IMR-90 (cell line): ENCODE measurements around the gene SOX6. TPM values are rescaled to one million over a fixed set of nuclear protein-coding genes. Genes with fewer than 3 reads are reported as not detected.
A peak's percentile ranks its signal among the peaks of the same experiment; 100 is the strongest.

ENCODE experiments used
- ATAC-seq: fragments of 200-7000 bp; cut with Tn5 transposase; 2 replicates; pipeline ENCODE4 v1.9.1; 2020; ENCODE audit warnings: low read depth, mild to moderate bottlenecking, moderate library complexity
- BruUV-seq: library from RNA; stranded (reverse); fragments of 400-500 nt; replicated peaks from 2 replicates; lab custom pipeline; 2021; lab: Mats Ljungman, UMichigan
- CTCF ChIA-PET: fragments of 300-600 bp; formaldehyde crosslinking; extraction: SDS; loops from one replicate; lab custom pipeline; 2021; ENCODE audit warnings: antibody characterized with exemption; lab: Yijun Ruan, JAX
- POLR2A ChIA-PET: fragments of 300-600 bp; sonication (Branson Sonifier 250); formaldehyde crosslinking; loops from one replicate; lab custom pipeline; 2022; ENCODE audit warnings: antibody characterized with exemption; ENCODE audit not compliant: unreplicated experiment; lab: Charles Lee
- DNase-seq: peaks from one replicate; pipeline ENCODE4 v3.0.0; 2013
- H2AFZ ChIP-seq: replicated peaks from 2 replicates; pipeline ENCODE3; 2013; ENCODE audit warnings: low read length, mild to moderate bottlenecking; ENCODE audit not compliant: poor library complexity
- H2AK5ac ChIP-seq: 2 replicates; pipeline ENCODE4 v1.6.1; 2013; ENCODE audit warnings: low read depth, low read length, inconsistent platforms
- H2AK9ac ChIP-seq: replicated peaks from 2 replicates; pipeline ENCODE3; 2013; ENCODE audit warnings: mild to moderate bottlenecking, low read depth, low read length, moderate library complexity; ENCODE audit not compliant: poor library complexity
- H2BK120ac ChIP-seq: 2 replicates; pipeline ENCODE4 v1.6.1; 2013; ENCODE audit warnings: low read depth, low read length, inconsistent platforms
- H2BK15ac ChIP-seq: 3 replicates; pipeline ENCODE4 v1.6.1; 2013; ENCODE audit warnings: low read depth, low read length, inconsistent platforms
- H2BK20ac ChIP-seq: 2 replicates; pipeline ENCODE4 v1.6.1; 2013; ENCODE audit warnings: low read depth, mild to moderate bottlenecking, inconsistent platforms, low read length, moderate library complexity
- H2BK5ac ChIP-seq: 2 replicates; pipeline ENCODE4 v1.6.1; 2013; ENCODE audit warnings: mild to moderate bottlenecking, low read depth, low read length, inconsistent platforms; ENCODE audit not compliant: poor library complexity, severe bottlenecking
- H3K14ac ChIP-seq: replicated peaks from 2 replicates; pipeline ENCODE4 v1.6.1; 2013; ENCODE audit warnings: low read depth, low read length, inconsistent platforms
- H3K18ac ChIP-seq: 2 replicates; pipeline ENCODE4 v1.6.1; 2013; ENCODE audit warnings: low read depth, low read length, control low read depth
- H3K23ac ChIP-seq: 2 replicates; pipeline ENCODE4 v1.6.1; 2013; ENCODE audit warnings: low read depth, low read length, inconsistent platforms
- H3K27ac ChIP-seq: 2 replicates; pipeline ENCODE4 v1.5.1; 2013; ENCODE audit warnings: mild to moderate bottlenecking, control low read depth, low read length; ENCODE audit not compliant: insufficient read depth
- H3K27me3 ChIP-seq: 2 replicates; pipeline ENCODE4 v1.6.1; 2013; ENCODE audit warnings: low read length; ENCODE audit not compliant: control insufficient read depth, insufficient read depth
- H3K36me3 ChIP-seq: 2 replicates; pipeline ENCODE4 v1.6.1; 2013; ENCODE audit warnings: low read length, mixed read lengths; ENCODE audit not compliant: control insufficient read depth, insufficient read depth
- H3K4ac ChIP-seq: 2 replicates; pipeline ENCODE4 v1.6.1; 2013; ENCODE audit warnings: low read depth, low read length, inconsistent platforms
- H3K4me1 ChIP-seq: 2 replicates; pipeline ENCODE4 v1.6.1; 2013; ENCODE audit warnings: low read length, mixed read lengths; ENCODE audit not compliant: control insufficient read depth, insufficient read depth
- H3K4me2 ChIP-seq: 2 replicates; pipeline ENCODE4 v1.6.1; 2013; ENCODE audit warnings: low read depth, mild to moderate bottlenecking, control low read depth, low read length, moderate library complexity
- H3K4me3 ChIP-seq: 2 replicates; pipeline ENCODE4 v1.5.1; 2013; ENCODE audit warnings: low read depth, mild to moderate bottlenecking, control low read depth, low read length, moderate library complexity; ENCODE audit not compliant: insufficient read depth
- H3K56ac ChIP-seq: 2 replicates; pipeline ENCODE4 v1.6.1; 2013; ENCODE audit warnings: low read length, inconsistent platforms; ENCODE audit not compliant: insufficient read depth; ENCODE audit errors: extremely low read depth
- H3K79me1 ChIP-seq, 2 experiments: 2 replicates each; pipeline ENCODE4 v1.6.1; 2013; ENCODE audit warnings: low read length in 2 of 2, inconsistent platforms in 1 of 2, low read depth in 1 of 2
- H3K9ac ChIP-seq: 2 replicates; pipeline ENCODE4 v1.6.1; 2013; ENCODE audit warnings: low read depth, low read length, control low read depth
- H3K9me1 ChIP-seq: 2 replicates; pipeline ENCODE4 v1.6.1; 2013; ENCODE audit warnings: low read length, inconsistent platforms; ENCODE audit not compliant: insufficient read depth
- H3K9me3 ChIP-seq: 2 replicates; pipeline ENCODE4 v1.6.1; 2013; ENCODE audit warnings: low read length; ENCODE audit not compliant: control insufficient read depth, insufficient read depth
- H4K20me1 ChIP-seq: 2 replicates; pipeline ENCODE4 v1.6.1; 2013; ENCODE audit warnings: low read length, inconsistent platforms; ENCODE audit not compliant: insufficient read depth
- H4K5ac ChIP-seq: 2 replicates; pipeline ENCODE4 v1.6.1; 2013; ENCODE audit warnings: mild to moderate bottlenecking, low read depth, low read length, control low read depth
- H4K8ac ChIP-seq, 2 experiments: 2 replicates each; pipeline ENCODE4 v1.6.1; 2013; ENCODE audit warnings: low read depth in 2 of 2, low read length in 2 of 2, control low read depth in 1 of 2, inconsistent platforms in 1 of 2
- H4K91ac ChIP-seq: 2 replicates; pipeline ENCODE4 v1.6.1; 2013; ENCODE audit warnings: low read depth, low read length, inconsistent platforms; ENCODE audit not compliant: insufficient read depth
- BHLHE40 ChIP-seq: fragments of 150-350 bp; IDR thresholded peaks from 2 replicates; pipeline ENCODE4 v1.6.1; 2016; ENCODE audit warnings: mild to moderate bottlenecking, low read depth, low read length
- CEBPB ChIP-seq: IDR thresholded peaks from 2 replicates; pipeline ENCODE4 v1.6.1; 2012; ENCODE audit warnings: low read depth, low read length, improper control_type of control experiment
- CHD1 ChIP-seq: IDR thresholded peaks from 2 replicates; pipeline ENCODE4 v1.6.1; 2012; ENCODE audit warnings: low read depth, low read length, improper control_type of control experiment
- MAZ ChIP-seq: IDR thresholded peaks from 2 replicates; pipeline ENCODE4 v1.6.1; 2012; ENCODE audit warnings: low read depth, mild to moderate bottlenecking, low read length, improper control_type of control experiment, moderate library complexity, borderline replicate concordance
- MXI1 ChIP-seq: IDR thresholded peaks from 2 replicates; pipeline ENCODE4 v1.6.1; 2012; ENCODE audit warnings: low read depth, mild to moderate bottlenecking, low read length, moderate library complexity, borderline replicate concordance
- WGBS, 2 experiments: methylation state at CpG; one replicate each; pipeline versions ENCODE4 v1.1.5 to v1.1.7; 2013; ENCODE audit warnings: missing lambda C conversion rate in 2 of 2; ENCODE audit not compliant: insufficient read length in 1 of 2; ENCODE audit errors: extremely low coverage in 2 of 2; 5-methylcytosine and 5-hydroxymethylcytosine counted together
- dilution Hi-C: fragments of 300-500 bp; cut with HindIII; formaldehyde crosslinking; loops from one replicate; pipeline ENCODE4 v1.14.3; 2018; ENCODE audit warnings: low sequenced_read_pairs; ENCODE audit not compliant: unreplicated experiment
- in situ Hi-C: fragments of 300-500 bp; cut with MboI; formaldehyde crosslinking; loops from 3 replicates; pipeline ENCODE4 v1.14.3; 2019; ENCODE audit warnings: low sequenced_read_pairs, inconsistent platforms, mixed read lengths
- intact Hi-C: fragments of 100-400 bp; cut with micrococcal nuclease; formaldehyde crosslinking; loops from 2 replicates; pipeline ENCODE4 v1.10.0; 2022
- polyA plus RNA-seq, 3 experiments: library from polyadenylated mRNA; depleted of rRNA; stranded (reverse); fragments of >200 nt; gene quantifications; 2 replicates each; pipeline ENCODE4 v1.2.3, GENCODE V29; 2012; ENCODE audit warnings: low replicate concordance in 1 of 3
- total RNA-seq: library from RNA; depleted of rRNA; stranded (reverse); fragments of >200 nt; gene quantifications from 2 replicates; pipeline ENCODE4 v1.2.3, GENCODE V29; 2012
- TF ChIP-seq, protein P1 (sequence below): fragments of 150-350 bp; IDR thresholded peaks from 2 replicates; pipeline ENCODE4 v1.6.1; 2016; ENCODE audit warnings: low read depth, mild to moderate bottlenecking, low read length, moderate library complexity, borderline replicate concordance

SOX6 gene
- total and polyA plus RNA-seq, 2 of the 4 experiments (the other 2 are of a cell fraction): 1.7 to 7.7 TPM

DNA sequence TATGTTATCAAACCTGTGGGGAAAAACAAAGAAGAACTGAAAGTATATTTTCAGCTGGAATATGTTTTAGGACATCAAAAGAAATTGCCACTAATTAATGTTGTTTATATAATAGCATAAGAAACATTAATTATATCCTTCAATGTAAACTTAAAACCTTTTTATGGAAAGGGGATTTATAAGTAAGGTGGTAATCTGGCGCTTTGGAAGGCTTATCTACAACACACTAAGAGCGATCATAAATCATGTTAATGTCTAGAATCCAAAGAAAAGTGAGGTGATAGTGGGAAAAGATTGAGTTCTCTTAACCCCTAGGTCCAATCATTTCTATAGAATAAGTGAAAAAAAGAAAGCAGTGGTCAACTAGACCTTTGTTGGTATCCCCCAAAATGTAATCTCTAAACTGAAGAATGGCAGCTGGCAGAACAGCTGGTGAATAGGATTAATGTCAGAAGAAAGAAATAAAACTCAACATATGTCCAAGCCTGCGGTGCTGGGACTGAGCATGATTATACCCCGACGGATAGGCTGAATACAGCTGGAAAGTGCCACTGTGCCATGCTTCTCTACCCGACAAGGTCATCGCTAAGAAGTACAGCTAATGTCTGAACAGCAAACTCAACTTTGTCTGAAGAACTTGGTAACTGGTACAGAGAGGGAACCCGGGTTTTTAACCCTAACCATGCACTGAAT is 64.0 kb downstream of the SOX6 start:
- Histone ChIP-seq H2BK20ac (peak overlapping the region; percentile 3; the same call in 1 of the 2 replicates), H3K56ac (no peak overlapping the region), H3K9me3 (no peaks in the 10 kb centered on the region), H4K91ac (no peak overlapping the region), H3K9ac (no peak overlapping the region), H2BK120ac (peak overlapping the region; percentile 20; the same call in 1 of the 2 replicates), H3K36me3 (no peaks in the 10 kb centered on the region), H4K20me1 (no peaks in the 10 kb centered on the region), H3K14ac (peak overlapping the region; percentile 38; the same call in 1 of the 2 replicates), H2BK15ac (no peak overlapping the region), H3K4me1 (peaks cover 7% of the 10 kb centered on the region), H3K4ac (peak overlapping the region; percentile 31; the same call in 1 of the 2 replicates), H4K5ac (no peak overlapping the region), H3K18ac (peak overlapping the region; percentile 57), H3K4me2 (no peak overlapping the region), H2AK9ac (no peak overlapping the region), H3K27me3 (no peaks in the 10 kb centered on the region), H2AFZ (no peak overlapping the region), H3K4me3 (no peak overlapping the region), H3K79me1 (0 out of 4 replicates have a peak, but pooled peaks cover 0 to 3% of the 10 kb centered on the region in 2 experiments), H2AK5ac (no peak overlapping the region), H3K27ac (no peak overlapping the region), H3K23ac (no peak overlapping the region; the same call in 1 of the 2 replicates), H3K9me1 (peaks cover 2% of the 10 kb centered on the region; the same call in 1 of the 2 replicates), H2BK5ac (no peak overlapping the region), H4K8ac (peak overlapping the region in 1 of 2 experiments; percentile 31; a peak in 1 of 4 replicates)
- ChIA-PET CTCF (no interaction called here), POLR2A (no interaction called here)
- no peak for ATAC-seq
- in situ Hi-C loops: no loop called here
- TF ChIP-seq, protein P1, sequence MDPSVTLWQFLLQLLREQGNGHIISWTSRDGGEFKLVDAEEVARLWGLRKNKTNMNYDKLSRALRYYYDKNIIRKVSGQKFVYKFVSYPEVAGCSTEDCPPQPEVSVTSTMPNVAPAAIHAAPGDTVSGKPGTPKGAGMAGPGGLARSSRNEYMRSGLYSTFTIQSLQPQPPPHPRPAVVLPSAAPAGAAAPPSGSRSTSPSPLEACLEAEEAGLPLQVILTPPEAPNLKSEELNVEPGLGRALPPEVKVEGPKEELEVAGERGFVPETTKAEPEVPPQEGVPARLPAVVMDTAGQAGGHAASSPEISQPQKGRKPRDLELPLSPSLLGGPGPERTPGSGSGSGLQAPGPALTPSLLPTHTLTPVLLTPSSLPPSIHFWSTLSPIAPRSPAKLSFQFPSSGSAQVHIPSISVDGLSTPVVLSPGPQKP: no peak
- TF ChIP-seq MAZ (no peak), CEBPB (no peak), MXI1 (no peak), CHD1 (no peak), BHLHE40 (no peak)
- DNase-seq: no peak
- 40% methylated on average over 3 of the region's 8 CpGs; no CpG with 5 or more reads in 1 of the 2 experiments for WGBS, 2 experiments
- dilution Hi-C loops: no loop called here
- no TSS peak for BruUV-seq
- intact Hi-C loops: no loop called here
